OCI-LY7 (cell line): ENCODE results near the gene KIAA0040. TPM values are rescaled to one million over a fixed set of nuclear protein-coding genes. Genes with fewer than 3 reads are reported as not detected.

Source experiments
- BruUV-seq: library from RNA; stranded (reverse); fragments of 400-500 nt; replicated peaks from 2 replicates; lab custom pipeline; 2021; lab: Mats Ljungman, UMichigan
- CTCF ChIA-PET: fragments of 300-600 bp; sonication (Branson Sonifier 250); formaldehyde crosslinking; loops from one replicate; lab custom pipeline; 2022; ENCODE audit warnings: antibody characterized with exemption; ENCODE audit not compliant: unreplicated experiment; lab: Charles Lee
- POLR2A ChIA-PET: fragments of 300-600 bp; sonication (Branson Sonifier 250); formaldehyde crosslinking; loops from one replicate; lab custom pipeline; 2022; ENCODE audit warnings: antibody characterized with exemption; lab: Charles Lee
- DNase-seq: peaks from one replicate; pipeline ENCODE4 v3.0.0-alpha.2; 2015; ENCODE audit warnings: low spot score
- H2AFZ ChIP-seq: fragments of 200-600 bp; sonication (generic), shearing (Covaris generic); 2 replicates; pipeline ENCODE4 v1.6.1; 2014; ENCODE audit warnings: mild to moderate bottlenecking, antibody characterized with exemption, low read length, moderate library complexity
- H3K27ac ChIP-seq: fragments of 200-600 bp; sonication (generic); 2 replicates; pipeline ENCODE4 v1.5.1; 2014; ENCODE audit warnings: mixed run types, low read depth, mild to moderate bottlenecking, moderate library complexity, low read length, inconsistent platforms; ENCODE audit not compliant: poor library complexity, severe bottlenecking
- H3K36me3 ChIP-seq: fragments of 200-600 bp; sonication (generic); 2 replicates; pipeline ENCODE4 v1.6.1; 2014; ENCODE audit warnings: mild to moderate bottlenecking, antibody characterized with exemption, low read length, moderate library complexity, mixed read lengths; ENCODE audit not compliant: insufficient read depth
- H3K4me1 ChIP-seq: fragments of 200-600 bp; sonication (generic); 2 replicates; pipeline ENCODE4 v1.5.1; 2014; ENCODE audit warnings: mild to moderate bottlenecking, low read length; ENCODE audit not compliant: insufficient read depth, poor library complexity, severe bottlenecking
- H3K4me2 ChIP-seq: fragments of 200-600 bp; sonication (generic); 2 replicates; pipeline ENCODE4 v1.6.1; 2014; ENCODE audit warnings: mild to moderate bottlenecking, low read length
- H3K4me3 ChIP-seq: fragments of 200-600 bp; sonication (generic); 2 replicates; pipeline ENCODE4 v1.5.1; 2014; ENCODE audit warnings: mild to moderate bottlenecking, low read depth, low read length; ENCODE audit not compliant: poor library complexity, severe bottlenecking
- H3K79me2 ChIP-seq: fragments of 200-600 bp; sonication (generic); 2 replicates; pipeline ENCODE4 v1.6.1; 2016; ENCODE audit warnings: low read depth, mild to moderate bottlenecking, low read length, moderate library complexity, mixed read lengths; ENCODE audit not compliant: insufficient read depth
- H3K9me2 ChIP-seq: fragments of 200-600 bp; sonication (generic); 2 replicates; pipeline ENCODE4 v1.6.1; 2016; ENCODE audit warnings: mild to moderate bottlenecking, low read length, mixed read lengths; ENCODE audit not compliant: insufficient read depth
- H3K9me3 ChIP-seq: fragments of 200-600 bp; sonication (generic); 2 replicates; pipeline ENCODE4 v1.6.1; 2014; ENCODE audit warnings: mild to moderate bottlenecking, mixed run types, low read length, mixed read lengths
- H4K20me1 ChIP-seq: fragments of 200-600 bp; sonication (generic); 2 replicates; pipeline ENCODE4 v1.6.1; 2014; ENCODE audit warnings: mild to moderate bottlenecking, antibody characterized with exemption, low read length, moderate library complexity, mixed read lengths; ENCODE audit not compliant: insufficient read depth
- EZH2phosphoT487 ChIP-seq: fragments of 200-600 bp; sonication (generic); IDR thresholded peaks from 2 replicates; pipeline ENCODE4 v1.6.1; 2018; ENCODE audit warnings: low read depth, borderline replicate concordance, mild to moderate bottlenecking, mixed run types, antibody characterized with exemption, low read length, moderate library complexity, mixed read lengths
- intact Hi-C: fragments of 100-400 bp; cut with micrococcal nuclease; formaldehyde crosslinking; loops from one replicate; pipeline ENCODE4 v1.10.0; 2022; ENCODE audit not compliant: unreplicated experiment
- total RNA-seq, 2 experiments: library from RNA; depleted of rRNA in 1 of 2; stranded (reverse); fragments of >200 nt in 1 of 2; shearing (Covaris generic) in 1 of 2; gene quantifications; 2 replicates each; pipeline ENCODE4 v1.2.3, GENCODE V29; 2014 to 2022
- TF ChIP-seq, protein P1 (sequence below): fragments of 200-600 bp; sonication (generic); conservative IDR thresholded peaks from 2 replicates; pipeline ENCODE4 v1.5.1; 2014; ENCODE audit warnings: mild to moderate bottlenecking, antibody characterized with exemption, low read length, moderate library complexity, mixed read lengths

The KIAA0040 gene
- total RNA-seq, 2 experiments from 2014 or later, result 50.2 to 54.7 TPM

DNA sequence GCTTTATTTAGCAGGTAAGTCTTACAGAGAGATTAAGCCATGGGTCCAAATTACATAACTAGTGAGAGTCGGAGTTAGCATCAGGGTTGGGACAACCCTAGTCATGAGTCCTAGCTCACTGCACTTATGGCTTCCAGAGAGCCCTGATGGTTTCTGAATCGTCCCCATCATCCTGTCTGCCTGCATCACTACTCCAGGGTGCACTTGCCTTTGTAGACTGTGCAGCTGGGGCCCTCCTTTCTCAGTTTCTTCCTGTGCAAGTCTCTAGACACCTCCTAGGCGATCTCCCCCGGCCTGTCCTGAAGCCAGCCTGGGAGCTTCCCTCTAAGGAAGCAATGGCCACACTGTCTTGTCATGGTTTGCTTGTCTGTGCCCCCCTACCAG is 37.1 kb downstream of the KIAA0040 start:
- POLR2A ChIA-PET, result interaction anchor here (0.5 to 3.9 kb wide), 15 partner anchors 10 to 1727 kb away, joined by 3 to 27 read pairs (median 4); no protein-coding TSS in a partner anchor
- no peaks in the 10 kb centered on the region for H3K79me2 ChIP-seq
- peaks cover 33% of the 10 kb centered on the region for H3K36me3 ChIP-seq
- peaks cover 29% of the 10 kb centered on the region for H3K4me1 ChIP-seq
- H3K9me3 ChIP-seq, result no peaks in the 10 kb centered on the region
- H4K20me1 ChIP-seq, result no peaks in the 10 kb centered on the region
- no TSS peak for BruUV-seq
- TF ChIP-seq, protein P1, sequence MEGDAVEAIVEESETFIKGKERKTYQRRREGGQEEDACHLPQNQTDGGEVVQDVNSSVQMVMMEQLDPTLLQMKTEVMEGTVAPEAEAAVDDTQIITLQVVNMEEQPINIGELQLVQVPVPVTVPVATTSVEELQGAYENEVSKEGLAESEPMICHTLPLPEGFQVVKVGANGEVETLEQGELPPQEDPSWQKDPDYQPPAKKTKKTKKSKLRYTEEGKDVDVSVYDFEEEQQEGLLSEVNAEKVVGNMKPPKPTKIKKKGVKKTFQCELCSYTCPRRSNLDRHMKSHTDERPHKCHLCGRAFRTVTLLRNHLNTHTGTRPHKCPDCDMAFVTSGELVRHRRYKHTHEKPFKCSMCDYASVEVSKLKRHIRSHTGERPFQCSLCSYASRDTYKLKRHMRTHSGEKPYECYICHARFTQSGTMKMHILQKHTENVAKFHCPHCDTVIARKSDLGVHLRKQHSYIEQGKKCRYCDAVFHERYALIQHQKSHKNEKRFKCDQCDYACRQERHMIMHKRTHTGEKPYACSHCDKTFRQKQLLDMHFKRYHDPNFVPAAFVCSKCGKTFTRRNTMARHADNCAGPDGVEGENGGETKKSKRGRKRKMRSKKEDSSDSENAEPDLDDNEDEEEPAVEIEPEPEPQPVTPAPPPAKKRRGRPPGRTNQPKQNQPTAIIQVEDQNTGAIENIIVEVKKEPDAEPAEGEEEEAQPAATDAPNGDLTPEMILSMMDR, result no peak
- no peak for TF ChIP-seq EZH2phosphoT487
- CTCF ChIA-PET, result interaction anchor here (0.6 to 3.1 kb wide), 14 partner anchors 12 to 216 kb away, joined by 3 to 30 read pairs (median 4); no protein-coding TSS in a partner anchor
- no peaks in the 10 kb centered on the region for H3K9me2 ChIP-seq
- DNase-seq, result peak; percentile 72
- peak overlapping the region; percentile 21; the same call in 1 of the 2 replicates for H2AFZ ChIP-seq
- H3K27ac ChIP-seq, result peak overlapping the region; percentile 22
- no peak overlapping the region for H3K4me3 ChIP-seq
- H3K4me2 ChIP-seq, result peak overlapping the region; percentile 49
- intact Hi-C loops, result loop anchor here (1.0 to 10.0 kb wide), 7 partner anchors 33 to 589 kb away; partner anchors contain the start of genes KIAA0040 and TNR

DNA sequence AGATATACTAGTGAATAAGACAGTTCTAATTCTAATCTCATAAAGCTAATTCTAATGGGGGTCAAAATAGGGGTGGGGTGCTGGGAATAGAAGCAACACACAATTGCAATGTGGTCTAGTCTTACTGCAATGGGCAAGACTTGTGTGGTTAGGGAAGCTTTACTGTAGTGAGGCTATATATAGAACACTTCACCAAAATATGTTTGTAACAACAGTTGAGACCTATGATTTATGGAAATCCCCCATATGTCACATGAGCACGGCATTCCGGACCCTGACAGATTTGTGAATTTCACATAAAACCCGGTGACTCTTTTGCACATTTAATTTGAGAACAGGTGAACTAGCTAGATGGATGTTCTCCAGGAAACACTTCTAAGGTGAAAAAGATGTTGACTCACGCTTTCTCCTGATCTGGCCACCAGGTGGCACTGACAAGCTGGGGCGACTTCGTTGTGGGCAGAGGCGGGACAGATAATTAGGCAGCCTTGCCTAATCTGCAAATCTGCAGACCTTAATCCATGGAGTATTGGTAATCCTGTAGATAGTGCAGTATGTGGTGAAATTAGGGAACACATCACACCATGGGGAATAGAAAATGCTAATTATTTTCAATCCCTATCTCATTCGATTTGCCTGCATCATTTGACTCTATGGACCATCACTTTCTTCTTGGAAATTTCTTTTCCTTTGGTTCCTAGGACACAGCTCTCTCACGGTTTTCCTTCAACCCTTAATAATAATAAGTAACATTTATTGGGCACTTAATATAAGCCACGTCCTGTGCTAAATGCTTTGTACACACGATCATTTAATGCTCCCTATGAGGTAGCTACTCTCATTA is 37.7 kb downstream of the KIAA0040 start:
- CTCF ChIA-PET, result interaction anchor here (0.6 to 3.1 kb wide), 15 partner anchors 11 to 217 kb away, joined by 3 to 30 read pairs (median 4); no protein-coding TSS in a partner anchor
- peak overlapping the region; percentile 22 for H3K27ac ChIP-seq
- no peaks in the 10 kb centered on the region for H3K9me2 ChIP-seq
- peaks cover 27% of the 10 kb centered on the region for H3K36me3 ChIP-seq
- no TSS peak for BruUV-seq
- peak overlapping the region; percentile 21; the same call in 1 of the 2 replicates for H2AFZ ChIP-seq
- TF ChIP-seq, protein P1, result peak; percentile 99
- no peak for TF ChIP-seq EZH2phosphoT487
- peak overlapping the region; percentile 49 for H3K4me2 ChIP-seq
- POLR2A ChIA-PET, result interaction anchor here (0.5 to 3.9 kb wide), 15 partner anchors 31 to 1727 kb away, joined by 3 to 27 read pairs (median 4); no protein-coding TSS in a partner anchor
- intact Hi-C loops, result loop anchor here (1.0 to 10.0 kb wide), 7 partner anchors 34 to 590 kb away; partner anchors contain the start of genes KIAA0040 and TNR
- peak; percentile 82 for DNase-seq
- peaks cover 29% of the 10 kb centered on the region for H3K4me1 ChIP-seq
- H3K79me2 ChIP-seq, result no peaks in the 10 kb centered on the region
- H3K4me3 ChIP-seq, result no peak overlapping the region
- no peaks in the 10 kb centered on the region for H4K20me1 ChIP-seq
- H3K9me3 ChIP-seq, result no peaks in the 10 kb centered on the region
